Esophagus squamous epithelium (tissue), 5 donors: ENCODE data around the gene TRIM10. TPM values are rescaled to one million over a fixed set of nuclear protein-coding genes. Genes with fewer than 3 reads are reported as not detected.
"Not testable (repeated sequence)": the region's sequence is repeated elsewhere in the genome, so short reads cannot be mapped to it uniquely, and the experiment has no call there.

Source experiments
- DNase-seq: peaks from one replicate; lab custom pipeline; 2025; lab: John Stamatoyannopoulos, UW
- H3K27ac ChIP-seq, 4 donors: fragments of 200-600 bp; sonication (generic); one replicate each; pipeline ENCODE4 v1.5.1; 2016 to 2019; ENCODE audit warnings: mild to moderate bottlenecking in 1 of 4
- H3K27me3 ChIP-seq, 4 donors: fragments of 200-600 bp; sonication (generic); 1 replicate in 3 of 4; 2 replicates in 1 of 4; pipeline versions ENCODE4 v1.5.1 to v1.6.0; 2017 to 2021; ENCODE audit warnings: antibody characterized with exemption in 1 of 4
- H3K36me3 ChIP-seq, 3 donors: fragments of 200-600 bp; sonication (generic); one replicate each; pipeline ENCODE4 v1.5.1; 2016 to 2019
- H3K4me1 ChIP-seq, 3 donors: fragments of 200-600 bp; sonication (generic); one replicate each; pipeline ENCODE4 v1.5.1; 2017 to 2019
- H3K4me3 ChIP-seq, 4 donors: fragments of 200-600 bp; sonication (generic); 1 replicate in 3 of 4; 2 replicates in 1 of 4; pipeline ENCODE4 v1.5.1; 2016 to 2019; ENCODE audit warnings: mild to moderate bottlenecking in 2 of 4, moderate library complexity in 1 of 4
- H3K9me3 ChIP-seq, 3 donors: fragments of 200-600 bp; sonication (generic); one replicate each; pipeline ENCODE4 v1.5.1; 2016 to 2019
- CTCF ChIP-seq, 6 experiments: fragments of 450-650 bp in 4 of 6; fragments of 200-600 bp in 2 of 6; sonication (generic) in 2 of 6; IDR thresholded peaks; one replicate each; pipeline ENCODE4 v1.5.1; 2016 to 2019; ENCODE audit warnings: antibody characterized with exemption in 6 of 6, mild to moderate bottlenecking in 4 of 6, moderate library complexity in 4 of 6
- POLR2A ChIP-seq, 4 donors: fragments of 450-650 bp; IDR thresholded peaks; one replicate each; pipeline ENCODE4 v1.6.1; 2017; ENCODE audit warnings: antibody characterized with exemption in 4 of 4, mild to moderate bottlenecking in 4 of 4, moderate library complexity in 3 of 4
- WGBS, 2 donors: methylation state at CpG; one replicate each; pipeline ENCODE4 v1.1.5; 2018; 5-methylcytosine and 5-hydroxymethylcytosine counted together
- intact Hi-C: fragments of 100-400 bp; cut with DNase I; formaldehyde crosslinking; loops from one replicate; pipeline ENCODE4 v1.15.0; 2022
- total RNA-seq, 4 donors: library from RNA; depleted of rRNA; stranded (reverse); fragments of >200 nt; gene quantifications; one replicate each; pipeline ENCODE4 v1.1.0, GENCODE V29; 2016
- donor health status: DM: yes; HTN: yes; CAD: no.

The TRIM10 gene
- total RNA-seq, 4 donors from 2014 or later = not detected

GRCh38 chr6:30144811-30145210, 16.2 kb downstream of the TRIM10 start:
- intact Hi-C loops = no loop called here
- Histone ChIP-seq H3K27ac (no peak overlapping the region), H3K4me1 (no peaks in the 10 kb centered on the region), H3K4me3 (no peak overlapping the region), H3K36me3 (no peaks in the 10 kb centered on the region), H3K9me3 (no peaks in the 10 kb centered on the region), H3K27me3 (peaks cover 0 to 73% (median 0%) of the 10 kb centered on the region in 4 donors)
- TF ChIP-seq POLR2A (IDR thresholded peaks at IDR 0.05) (no peak), CTCF (IDR thresholded peaks at IDR 0.05) (no peak)
- DNase-seq = no peak
- 57 to 70% methylated on average over 6 of the region's 6 CpGs for WGBS, 2 donors

- Histone ChIP-seq H3K27me3 (peaks cover 0 to 80% (median 0%) of the 10 kb centered on the region in 4 donors), H3K27ac (no peak overlapping the region), H3K4me1 (no peaks in the 10 kb centered on the region), H3K36me3 (no peaks in the 10 kb centered on the region), H3K4me3 (no peak overlapping the region), H3K9me3 (no peaks in the 10 kb centered on the region)
- DNase-seq = no peak
- intact Hi-C loops = no loop called here
- no peak for TF ChIP-seq POLR2A (IDR thresholded peaks at IDR 0.05)
- no peak for TF ChIP-seq CTCF (IDR thresholded peaks at IDR 0.05)
- 47 to 49% methylated on average over 2 of the region's 2 CpGs for WGBS, 2 donors
Observed at GRCh38 chr6:30143780-30144179, 17.2 kb downstream of the TRIM10 start.

- H3K27me3 ChIP-seq = peaks cover 0 to 79% (median 0%) of the 10 kb centered on the region in 4 donors
- 52 to 58% methylated on average over 3 of the region's 3 CpGs for WGBS, 2 donors
- no peaks in the 10 kb centered on the region for H3K36me3 ChIP-seq
- H3K9me3 ChIP-seq = no peaks in the 10 kb centered on the region
- no peak overlapping the region for H3K4me3 ChIP-seq
- no peaks in the 10 kb centered on the region for H3K4me1 ChIP-seq
- no peak overlapping the region for H3K27ac ChIP-seq
- no peak for DNase-seq
- no peak for TF ChIP-seq CTCF (IDR thresholded peaks at IDR 0.05)
- TF ChIP-seq POLR2A (IDR thresholded peaks at IDR 0.05) = no peak
- intact Hi-C loops = no loop called here
Observed at GRCh38 chr6:30142665-30143064, 18.3 kb downstream of the TRIM10 start.

- WGBS, 2 donors = 72 to 77% methylated on average over 8 of the region's 8 CpGs
- H3K9me3 ChIP-seq, H3K36me3 ChIP-seq, intact Hi-C loops, DNase-seq, H3K4me3 ChIP-seq, H3K4me1 ChIP-seq, H3K27ac ChIP-seq: not testable (repeated sequence)
- H3K27me3 ChIP-seq = peaks cover 0 to 77% (median 0%) of the 10 kb centered on the region in 4 donors
Observed at GRCh38 chr6:30140240-30140639, 20.8 kb downstream of the TRIM10 start.

- DNase-seq = no peak
- Histone ChIP-seq H3K27me3 (peaks cover 0 to 83% (median 0%) of the 10 kb centered on the region in 4 donors), H3K27ac (no peak overlapping the region), H3K36me3 (no peaks in the 10 kb centered on the region), H3K4me3 (no peak overlapping the region), H3K4me1 (no peaks in the 10 kb centered on the region), H3K9me3 (no peaks in the 10 kb centered on the region)
- TF ChIP-seq POLR2A (IDR thresholded peaks at IDR 0.05) (no peak), CTCF (IDR thresholded peaks at IDR 0.05) (no peak)
- intact Hi-C loops = no loop called here
- 56 to 66% methylated on average over 6 to 7 of the region's 11 CpGs for WGBS, 2 donors
Observed at GRCh38 chr6:30136570-30137286, 24.3 kb downstream of the TRIM10 start.
